Stimulated activated naive CD8-positive, alpha-beta T cell treated with anti-CD3 and anti-CD28 coated beads, Interleukin-15, amount 100 ng/mL, for 72 hours (primary cell): ENCODE data around the gene CLDN7.

Experiments used
- ATAC-seq: fragments of 150-1000 bp; cut with Tn5 transposase; 2 replicates; pipeline ENCODE4 v1.10.0; 2021; ENCODE audit warnings: mild to moderate bottlenecking, moderate library complexity
- DNase-seq, 2 donors: peaks; one replicate each; pipeline ENCODE4 v3.0.0; 2021 to 2022
- H3K27ac Mint-ChIP-seq, 2 donors: one replicate each; pipeline ENCODE4 v1.8.0; 2022; ENCODE audit warnings: mild to moderate bottlenecking in 2 of 2, mixed read lengths in 2 of 2, moderate library complexity in 2 of 2
- H3K27me3 Mint-ChIP-seq: one replicate; pipeline ENCODE4 v1.8.0; 2022; ENCODE audit warnings: mixed read lengths
- H3K4me1 Mint-ChIP-seq: one replicate; pipeline ENCODE4 v1.8.0; 2022; ENCODE audit warnings: mild to moderate bottlenecking, mixed read lengths
- H3K4me3 Mint-ChIP-seq, 2 donors: one replicate each; pipeline ENCODE4 v1.8.0; 2022; ENCODE audit warnings: mild to moderate bottlenecking in 2 of 2, mixed read lengths in 2 of 2, moderate library complexity in 1 of 2
- H3K9me3 Mint-ChIP-seq, 2 donors: one replicate each; pipeline ENCODE4 v1.8.0; 2022; ENCODE audit warnings: mixed read lengths in 2 of 2

CLDN7 gene

GRCh38 chr17:7262192-7262934 lies at the start of gene CLDN7:
TSS of gene CLDN7 (minus strand) at chr17:7262478. CDS start at chr17:7262043, 435 bp downstream.
- DNase-seq (no peak), ATAC-seq (no peak)
- peak within 1 kb of the TSS; percentile 83 to 84 for H3K4me3 Mint-ChIP-seq
- H3K27ac Mint-ChIP-seq = peak within 1 kb of the TSS; percentile 64 to 74
- peaks cover 28% of the 10 kb centered on the region for H3K27me3 Mint-ChIP-seq
- peaks cover 54% of the 10 kb centered on the region for H3K4me1 Mint-ChIP-seq
- no peaks in the 10 kb centered on the region for H3K9me3 Mint-ChIP-seq

GRCh38 chr17:7311110-7311705 lies 48.9 kb upstream of the CLDN7 start:
- DNase-seq = no peak
- H3K4me3 Mint-ChIP-seq = peak overlapping the region; percentile 54 to 85
- no peak for ATAC-seq
- peaks cover 70% of the 10 kb centered on the region for H3K4me1 Mint-ChIP-seq
- no peaks in the 10 kb centered on the region for H3K9me3 Mint-ChIP-seq
- H3K27me3 Mint-ChIP-seq = no peaks in the 10 kb centered on the region
- H3K27ac Mint-ChIP-seq = peak overlapping the region; percentile 45 to 69

- DNase-seq (no peak), ATAC-seq (no peak)
- no peaks in the 10 kb centered on the region for H3K9me3 Mint-ChIP-seq
- H3K27me3 Mint-ChIP-seq = no peaks in the 10 kb centered on the region
- peak overlapping the region; percentile 85 to 86 for H3K4me3 Mint-ChIP-seq
- peaks cover 59% of the 10 kb centered on the region for H3K4me1 Mint-ChIP-seq
- H3K27ac Mint-ChIP-seq = peak overlapping the region in 1 of 2 donors; percentile 42
Observed at GRCh38 chr17:7309628-7310027, 47.4 kb upstream of the CLDN7 start.

- H3K4me3 Mint-ChIP-seq = peak overlapping the region; percentile 85 to 86
- H3K27ac Mint-ChIP-seq = peak overlapping the region; percentile 90 to 98
- peaks cover 51% of the 10 kb centered on the region for H3K4me1 Mint-ChIP-seq
- ATAC-seq (peak; percentile 52), DNase-seq (peak; percentile 80 to 90)
- H3K9me3 Mint-ChIP-seq = no peaks in the 10 kb centered on the region
- H3K27me3 Mint-ChIP-seq = no peaks in the 10 kb centered on the region
Observed at GRCh38 chr17:7308625-7309433, 46.6 kb upstream of the CLDN7 start.

GRCh38 chr17:7307686-7308624 lies 45.7 kb upstream of the CLDN7 start:
- H3K27me3 Mint-ChIP-seq = no peaks in the 10 kb centered on the region
- H3K4me1 Mint-ChIP-seq = peaks cover 42% of the 10 kb centered on the region
- ATAC-seq (peak; percentile 24), DNase-seq (peak; percentile 42 to 55)
- peak overlapping the region; percentile 88 to 92 for H3K4me3 Mint-ChIP-seq
- H3K9me3 Mint-ChIP-seq = no peaks in the 10 kb centered on the region
- peak overlapping the region; percentile 97 to 98 for H3K27ac Mint-ChIP-seq

- no peaks in the 10 kb centered on the region for H3K27me3 Mint-ChIP-seq
- DNase-seq (peak; percentile 100), ATAC-seq (peak; percentile 87)
- no peaks in the 10 kb centered on the region for H3K9me3 Mint-ChIP-seq
- H3K4me1 Mint-ChIP-seq = peaks cover 34% of the 10 kb centered on the region
- peak within 1 kb of the TSS; percentile 88 to 92 for H3K4me3 Mint-ChIP-seq
- H3K27ac Mint-ChIP-seq = peak within 1 kb of the TSS; percentile 97 to 98
Observed at GRCh38 chr17:7306911-7307685, 44.8 kb upstream of the CLDN7 start, which contains the start of gene EIF5A. TSS of gene EIF5A (plus strand) at chr17:7307628. CDS start at chr17:7309636, 2,008 bp downstream.

- DNase-seq (no peak), ATAC-seq (no peak)
- Mint-ChIP-seq H3K27ac (no peak overlapping the region), H3K27me3 (no peaks in the 10 kb centered on the region), H3K4me3 (no peak overlapping the region), H3K4me1 (peaks cover 5% of the 10 kb centered on the region), H3K9me3 (no peaks in the 10 kb centered on the region)
Observed at GRCh38 chr17:7304179-7304578, 41.9 kb upstream of the CLDN7 start.

GRCh38 chr17:7296189-7296861 lies 34.0 kb upstream of the CLDN7 start:
- peak; percentile 16 for ATAC-seq
- no peaks in the 10 kb centered on the region for H3K9me3 Mint-ChIP-seq
- peaks cover 32% of the 10 kb centered on the region for H3K4me1 Mint-ChIP-seq
- H3K27me3 Mint-ChIP-seq = peaks cover 45% of the 10 kb centered on the region
- H3K27ac Mint-ChIP-seq = no peak overlapping the region
- DNase-seq = peak; percentile 65 to 71
- peak overlapping the region; percentile 91 to 95 for H3K4me3 Mint-ChIP-seq

GRCh38 chr17:7295230-7296180 lies 33.2 kb upstream of the CLDN7 start:
- Mint-ChIP-seq H3K4me3 (peak overlapping the region; percentile 91 to 95), H3K27me3 (peaks cover 48% of the 10 kb centered on the region)
- no peak for ATAC-seq

GRCh38 chr17:7294614-7295153 lies 32.4 kb upstream of the CLDN7 start, which contains the start of gene YBX2:
TSS of gene YBX2 (minus strand) at chr17:7294639. CDS start at chr17:7294500, 139 bp downstream.
- Mint-ChIP-seq H3K27ac (no peak within 1 kb of the TSS), H3K9me3 (no peaks in the 10 kb centered on the region), H3K4me3 (peak within 1 kb of the TSS; percentile 91 to 95), H3K4me1 (peaks cover 32% of the 10 kb centered on the region), H3K27me3 (peaks cover 48% of the 10 kb centered on the region)
- peak; percentile 89 for ATAC-seq
- DNase-seq = peak; percentile 86 to 88

More at GRCh38 chr17:7295230-7296180, 33.2 kb upstream of the CLDN7 start:
- Mint-ChIP-seq H3K27ac (no peak overlapping the region), H3K4me1 (peaks cover 32% of the 10 kb centered on the region), H3K9me3 (no peaks in the 10 kb centered on the region)
- DNase-seq = no peak

- DNase-seq (no peak), ATAC-seq (peak; percentile 1)
- H3K27ac Mint-ChIP-seq = no peak overlapping the region
- H3K4me1 Mint-ChIP-seq = peaks cover 32% of the 10 kb centered on the region
- no peaks in the 10 kb centered on the region for H3K9me3 Mint-ChIP-seq
- peak overlapping the region; percentile 91 to 95 for H3K4me3 Mint-ChIP-seq
- H3K27me3 Mint-ChIP-seq = peaks cover 48% of the 10 kb centered on the region
Observed at GRCh38 chr17:7293816-7294613, 31.7 kb upstream of the CLDN7 start.

- Mint-ChIP-seq H3K27ac (no peak overlapping the region), H3K4me3 (peak overlapping the region in 1 of 2 donors; percentile 67), H3K9me3 (no peaks in the 10 kb centered on the region), H3K4me1 (peaks cover 32% of the 10 kb centered on the region), H3K27me3 (peaks cover 48% of the 10 kb centered on the region)
- no peak for DNase-seq
- no peak for ATAC-seq
Observed at GRCh38 chr17:7293159-7293558, 30.9 kb upstream of the CLDN7 start.
